SK-N-SH (cell line): ENCODE results near the gene FAM83E. TPM values are rescaled to one million over a fixed set of nuclear protein-coding genes. Genes with fewer than 3 reads are reported as not detected.

Experiments used
- ELF1 ChIP-seq: IDR thresholded peaks from 2 replicates; pipeline ENCODE4 v1.4.0; 2012
- EZH2phosphoT487 ChIP-seq: fragments of 200-600 bp; sonication (generic); IDR thresholded peaks from 2 replicates; pipeline ENCODE4 v1.6.1; 2017; ENCODE audit warnings: low read depth, mixed run types, mild to moderate bottlenecking, antibody characterized with exemption, moderate library complexity, borderline replicate concordance
- FOSL2 ChIP-seq: IDR thresholded peaks from 2 replicates; pipeline ENCODE4 v1.4.0; 2012; ENCODE audit warnings: low read depth, mild to moderate bottlenecking, moderate library complexity, borderline replicate concordance
- FOXJ3 ChIP-seq: sonication (generic); formaldehyde crosslinking; IDR thresholded peaks from 2 replicates; pipeline ENCODE4 v1.5.1; 2020; ENCODE audit warnings: mild to moderate bottlenecking, missing genetic modification reagents
- FOXM1 ChIP-seq: IDR thresholded peaks from 2 replicates; pipeline ENCODE4 v1.4.0; 2012; ENCODE audit warnings: low read depth, mild to moderate bottlenecking
- RFX5 ChIP-seq: IDR thresholded peaks from 2 replicates; pipeline ENCODE4 v1.6.1; 2012; ENCODE audit warnings: mild to moderate bottlenecking, improper control_type of control experiment, low read length
- SIN3A ChIP-seq: IDR thresholded peaks from 2 replicates; pipeline ENCODE4 v1.6.1; 2012; ENCODE audit warnings: low read depth, mild to moderate bottlenecking, low read length, moderate library complexity, borderline replicate concordance
- TAF1 ChIP-seq: IDR thresholded peaks from 2 replicates; pipeline ENCODE4 v1.6.1; 2012; ENCODE audit warnings: low read depth, mild to moderate bottlenecking, low read length, moderate library complexity, borderline replicate concordance
- TCF12 ChIP-seq: IDR thresholded peaks from 2 replicates; pipeline ENCODE4 v1.4.0; 2012
- polyA plus RNA-seq, 3 experiments: library from polyadenylated mRNA; depleted of rRNA; stranded (reverse); fragments of >200 nt; gene quantifications; 2 replicates each; pipeline ENCODE4 v1.2.3, GENCODE V29; 2012
- TF ChIP-seq, protein P1 (sequence below): fragments of 200-600 bp; sonication (generic); IDR thresholded peaks from 2 replicates; pipeline ENCODE4 v1.6.1; 2017; ENCODE audit warnings: antibody characterized with exemption, mild to moderate bottlenecking, moderate library complexity
- TF ChIP-seq, protein P2 (sequence below): IDR thresholded peaks from 2 replicates; pipeline ENCODE4 v1.4.0; 2012; ENCODE audit warnings: low read depth
- TF ChIP-seq, protein P3 (sequence below): IDR thresholded peaks from 2 replicates; pipeline ENCODE4 v1.4.0; 2012; ENCODE audit warnings: low read depth, borderline replicate concordance
- TF ChIP-seq, protein P4 (sequence below): IDR thresholded peaks from 2 replicates; pipeline ENCODE4; 2012
- TF ChIP-seq, protein P5 (sequence below): fragments of 150-350 bp; IDR thresholded peaks from 2 replicates; pipeline ENCODE4 v1.6.1; 2016; ENCODE audit warnings: mild to moderate bottlenecking, low read depth, low read length
- TF ChIP-seq, protein P6 (sequence below): IDR thresholded peaks from 2 replicates; pipeline ENCODE4 v1.6.1; 2012; ENCODE audit warnings: mild to moderate bottlenecking, low read depth, low read length, moderate library complexity
- TF ChIP-seq, protein P7 (sequence below): IDR thresholded peaks from 2 replicates; pipeline ENCODE4 v1.4.0; 2012; ENCODE audit warnings: low read depth, borderline replicate concordance

The FAM83E gene
- polyA plus RNA-seq, 1 of the 3 experiments (the other 2 are of a cell fraction): 0.44 TPM

DNA sequence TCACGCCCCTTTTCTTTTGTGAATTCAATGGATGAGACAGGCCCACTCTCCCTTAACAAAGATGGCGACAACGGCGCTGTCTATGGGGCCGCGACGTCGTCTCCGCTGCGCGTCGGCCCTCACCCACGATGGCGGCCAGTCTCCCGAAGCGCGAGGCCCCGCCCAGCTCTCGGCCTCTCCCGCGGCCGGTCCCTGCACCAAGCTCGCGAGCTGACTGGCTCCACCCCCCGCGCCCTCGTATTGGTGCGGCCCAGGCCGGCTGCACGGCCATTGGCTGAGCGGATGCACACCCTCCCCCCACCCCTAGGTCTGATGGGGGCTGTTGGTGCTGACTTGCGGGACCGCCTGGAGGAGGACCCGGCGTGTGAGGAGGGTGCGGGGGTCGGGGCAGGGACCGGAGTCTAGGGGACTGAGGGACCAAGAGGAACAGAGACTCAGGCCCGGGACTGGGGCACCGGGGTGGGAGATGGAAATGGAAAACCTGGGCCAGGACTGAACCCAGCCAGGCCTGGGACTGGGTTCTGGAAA is 9.3 kb upstream of the FAM83E start (continued):
- TF ChIP-seq, protein P1, sequence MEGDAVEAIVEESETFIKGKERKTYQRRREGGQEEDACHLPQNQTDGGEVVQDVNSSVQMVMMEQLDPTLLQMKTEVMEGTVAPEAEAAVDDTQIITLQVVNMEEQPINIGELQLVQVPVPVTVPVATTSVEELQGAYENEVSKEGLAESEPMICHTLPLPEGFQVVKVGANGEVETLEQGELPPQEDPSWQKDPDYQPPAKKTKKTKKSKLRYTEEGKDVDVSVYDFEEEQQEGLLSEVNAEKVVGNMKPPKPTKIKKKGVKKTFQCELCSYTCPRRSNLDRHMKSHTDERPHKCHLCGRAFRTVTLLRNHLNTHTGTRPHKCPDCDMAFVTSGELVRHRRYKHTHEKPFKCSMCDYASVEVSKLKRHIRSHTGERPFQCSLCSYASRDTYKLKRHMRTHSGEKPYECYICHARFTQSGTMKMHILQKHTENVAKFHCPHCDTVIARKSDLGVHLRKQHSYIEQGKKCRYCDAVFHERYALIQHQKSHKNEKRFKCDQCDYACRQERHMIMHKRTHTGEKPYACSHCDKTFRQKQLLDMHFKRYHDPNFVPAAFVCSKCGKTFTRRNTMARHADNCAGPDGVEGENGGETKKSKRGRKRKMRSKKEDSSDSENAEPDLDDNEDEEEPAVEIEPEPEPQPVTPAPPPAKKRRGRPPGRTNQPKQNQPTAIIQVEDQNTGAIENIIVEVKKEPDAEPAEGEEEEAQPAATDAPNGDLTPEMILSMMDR: no peak
- no peak; the same call in 1 of the 2 replicates for TF ChIP-seq TAF1
- no peak for TF ChIP-seq FOXJ3 (CRISPR knock-in tag)
- TF ChIP-seq ELF1: no peak
- TF ChIP-seq, protein P2, sequence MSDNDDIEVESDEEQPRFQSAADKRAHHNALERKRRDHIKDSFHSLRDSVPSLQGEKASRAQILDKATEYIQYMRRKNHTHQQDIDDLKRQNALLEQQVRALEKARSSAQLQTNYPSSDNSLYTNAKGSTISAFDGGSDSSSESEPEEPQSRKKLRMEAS: peak; percentile 36; the same call in 1 of the 2 replicates
- TF ChIP-seq FOXM1: no peak
- TF ChIP-seq, protein P3, sequence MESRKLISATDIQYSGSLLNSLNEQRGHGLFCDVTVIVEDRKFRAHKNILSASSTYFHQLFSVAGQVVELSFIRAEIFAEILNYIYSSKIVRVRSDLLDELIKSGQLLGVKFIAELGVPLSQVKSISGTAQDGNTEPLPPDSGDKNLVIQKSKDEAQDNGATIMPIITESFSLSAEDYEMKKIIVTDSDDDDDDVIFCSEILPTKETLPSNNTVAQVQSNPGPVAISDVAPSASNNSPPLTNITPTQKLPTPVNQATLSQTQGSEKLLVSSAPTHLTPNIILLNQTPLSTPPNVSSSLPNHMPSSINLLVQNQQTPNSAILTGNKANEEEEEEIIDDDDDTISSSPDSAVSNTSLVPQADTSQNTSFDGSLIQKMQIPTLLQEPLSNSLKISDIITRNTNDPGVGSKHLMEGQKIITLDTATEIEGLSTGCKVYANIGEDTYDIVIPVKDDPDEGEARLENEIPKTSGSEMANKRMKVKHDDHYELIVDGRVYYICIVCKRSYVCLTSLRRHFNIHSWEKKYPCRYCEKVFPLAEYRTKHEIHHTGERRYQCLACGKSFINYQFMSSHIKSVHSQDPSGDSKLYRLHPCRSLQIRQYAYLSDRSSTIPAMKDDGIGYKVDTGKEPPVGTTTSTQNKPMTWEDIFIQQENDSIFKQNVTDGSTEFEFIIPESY: peak; percentile 85; the same call in 1 of the 2 replicates
- no peak; the same call in 1 of the 2 replicates for TF ChIP-seq TCF12
- peak; percentile 74 for TF ChIP-seq RFX5
- no peak for TF ChIP-seq EZH2phosphoT487
- TF ChIP-seq FOSL2: no peak
- TF ChIP-seq, protein P4, sequence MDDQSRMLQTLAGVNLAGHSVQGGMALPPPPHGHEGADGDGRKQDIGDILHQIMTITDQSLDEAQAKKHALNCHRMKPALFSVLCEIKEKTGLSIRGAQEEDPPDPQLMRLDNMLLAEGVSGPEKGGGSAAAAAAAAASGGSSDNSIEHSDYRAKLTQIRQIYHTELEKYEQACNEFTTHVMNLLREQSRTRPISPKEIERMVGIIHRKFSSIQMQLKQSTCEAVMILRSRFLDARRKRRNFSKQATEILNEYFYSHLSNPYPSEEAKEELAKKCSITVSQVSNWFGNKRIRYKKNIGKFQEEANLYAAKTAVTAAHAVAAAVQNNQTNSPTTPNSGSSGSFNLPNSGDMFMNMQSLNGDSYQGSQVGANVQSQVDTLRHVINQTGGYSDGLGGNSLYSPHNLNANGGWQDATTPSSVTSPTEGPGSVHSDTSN: no peak
- TF ChIP-seq SIN3A: no peak
- TF ChIP-seq, protein P5, sequence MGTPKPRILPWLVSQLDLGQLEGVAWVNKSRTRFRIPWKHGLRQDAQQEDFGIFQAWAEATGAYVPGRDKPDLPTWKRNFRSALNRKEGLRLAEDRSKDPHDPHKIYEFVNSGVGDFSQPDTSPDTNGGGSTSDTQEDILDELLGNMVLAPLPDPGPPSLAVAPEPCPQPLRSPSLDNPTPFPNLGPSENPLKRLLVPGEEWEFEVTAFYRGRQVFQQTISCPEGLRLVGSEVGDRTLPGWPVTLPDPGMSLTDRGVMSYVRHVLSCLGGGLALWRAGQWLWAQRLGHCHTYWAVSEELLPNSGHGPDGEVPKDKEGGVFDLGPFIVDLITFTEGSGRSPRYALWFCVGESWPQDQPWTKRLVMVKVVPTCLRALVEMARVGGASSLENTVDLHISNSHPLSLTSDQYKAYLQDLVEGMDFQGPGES: no peak
- TF ChIP-seq, protein P6, sequence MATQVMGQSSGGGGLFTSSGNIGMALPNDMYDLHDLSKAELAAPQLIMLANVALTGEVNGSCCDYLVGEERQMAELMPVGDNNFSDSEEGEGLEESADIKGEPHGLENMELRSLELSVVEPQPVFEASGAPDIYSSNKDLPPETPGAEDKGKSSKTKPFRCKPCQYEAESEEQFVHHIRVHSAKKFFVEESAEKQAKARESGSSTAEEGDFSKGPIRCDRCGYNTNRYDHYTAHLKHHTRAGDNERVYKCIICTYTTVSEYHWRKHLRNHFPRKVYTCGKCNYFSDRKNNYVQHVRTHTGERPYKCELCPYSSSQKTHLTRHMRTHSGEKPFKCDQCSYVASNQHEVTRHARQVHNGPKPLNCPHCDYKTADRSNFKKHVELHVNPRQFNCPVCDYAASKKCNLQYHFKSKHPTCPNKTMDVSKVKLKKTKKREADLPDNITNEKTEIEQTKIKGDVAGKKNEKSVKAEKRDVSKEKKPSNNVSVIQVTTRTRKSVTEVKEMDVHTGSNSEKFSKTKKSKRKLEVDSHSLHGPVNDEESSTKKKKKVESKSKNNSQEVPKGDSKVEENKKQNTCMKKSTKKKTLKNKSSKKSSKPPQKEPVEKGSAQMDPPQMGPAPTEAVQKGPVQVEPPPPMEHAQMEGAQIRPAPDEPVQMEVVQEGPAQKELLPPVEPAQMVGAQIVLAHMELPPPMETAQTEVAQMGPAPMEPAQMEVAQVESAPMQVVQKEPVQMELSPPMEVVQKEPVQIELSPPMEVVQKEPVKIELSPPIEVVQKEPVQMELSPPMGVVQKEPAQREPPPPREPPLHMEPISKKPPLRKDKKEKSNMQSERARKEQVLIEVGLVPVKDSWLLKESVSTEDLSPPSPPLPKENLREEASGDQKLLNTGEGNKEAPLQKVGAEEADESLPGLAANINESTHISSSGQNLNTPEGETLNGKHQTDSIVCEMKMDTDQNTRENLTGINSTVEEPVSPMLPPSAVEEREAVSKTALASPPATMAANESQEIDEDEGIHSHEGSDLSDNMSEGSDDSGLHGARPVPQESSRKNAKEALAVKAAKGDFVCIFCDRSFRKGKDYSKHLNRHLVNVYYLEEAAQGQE: no peak
- TF ChIP-seq, protein P7, sequence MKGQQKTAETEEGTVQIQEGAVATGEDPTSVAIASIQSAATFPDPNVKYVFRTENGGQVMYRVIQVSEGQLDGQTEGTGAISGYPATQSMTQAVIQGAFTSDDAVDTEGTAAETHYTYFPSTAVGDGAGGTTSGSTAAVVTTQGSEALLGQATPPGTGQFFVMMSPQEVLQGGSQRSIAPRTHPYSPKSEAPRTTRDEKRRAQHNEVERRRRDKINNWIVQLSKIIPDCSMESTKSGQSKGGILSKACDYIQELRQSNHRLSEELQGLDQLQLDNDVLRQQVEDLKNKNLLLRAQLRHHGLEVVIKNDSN: no peak
